IMR-90 (cell line): ENCODE data around the gene ZNF524. TPM values are rescaled to one million over a fixed set of nuclear protein-coding genes. Genes with fewer than 3 reads are reported as not detected.

Experiments
- ATAC-seq: fragments of 200-7000 bp; cut with Tn5 transposase; 2 replicates; pipeline ENCODE4 v1.9.1; 2020; ENCODE audit warnings: low read depth, mild to moderate bottlenecking, moderate library complexity
- BruUV-seq: library from RNA; stranded (reverse); fragments of 400-500 nt; replicated peaks from 2 replicates; lab custom pipeline; 2021; lab: Mats Ljungman, UMichigan
- CTCF ChIA-PET: fragments of 300-600 bp; formaldehyde crosslinking; extraction: SDS; loops from one replicate; lab custom pipeline; 2021; ENCODE audit warnings: antibody characterized with exemption; lab: Yijun Ruan, JAX
- POLR2A ChIA-PET: fragments of 300-600 bp; sonication (Branson Sonifier 250); formaldehyde crosslinking; loops from one replicate; lab custom pipeline; 2022; ENCODE audit warnings: antibody characterized with exemption; ENCODE audit not compliant: unreplicated experiment; lab: Charles Lee
- DNase-seq: peaks from one replicate; pipeline ENCODE4 v3.0.0; 2013
- H2AFZ ChIP-seq: replicated peaks from 2 replicates; pipeline ENCODE3; 2013; ENCODE audit warnings: low read length, mild to moderate bottlenecking; ENCODE audit not compliant: poor library complexity
- H2AK5ac ChIP-seq: 2 replicates; pipeline ENCODE4 v1.6.1; 2013; ENCODE audit warnings: low read depth, low read length, inconsistent platforms
- H2AK9ac ChIP-seq: replicated peaks from 2 replicates; pipeline ENCODE3; 2013; ENCODE audit warnings: mild to moderate bottlenecking, low read depth, low read length, moderate library complexity; ENCODE audit not compliant: poor library complexity
- H2BK120ac ChIP-seq: 2 replicates; pipeline ENCODE4 v1.6.1; 2013; ENCODE audit warnings: low read depth, low read length, inconsistent platforms
- H2BK15ac ChIP-seq: 3 replicates; pipeline ENCODE4 v1.6.1; 2013; ENCODE audit warnings: low read depth, low read length, inconsistent platforms
- H2BK20ac ChIP-seq: 2 replicates; pipeline ENCODE4 v1.6.1; 2013; ENCODE audit warnings: low read depth, mild to moderate bottlenecking, inconsistent platforms, low read length, moderate library complexity
- H2BK5ac ChIP-seq: 2 replicates; pipeline ENCODE4 v1.6.1; 2013; ENCODE audit warnings: mild to moderate bottlenecking, low read depth, low read length, inconsistent platforms; ENCODE audit not compliant: poor library complexity, severe bottlenecking
- H3K14ac ChIP-seq: replicated peaks from 2 replicates; pipeline ENCODE4 v1.6.1; 2013; ENCODE audit warnings: low read depth, low read length, inconsistent platforms
- H3K18ac ChIP-seq: 2 replicates; pipeline ENCODE4 v1.6.1; 2013; ENCODE audit warnings: low read depth, low read length, control low read depth
- H3K23ac ChIP-seq: 2 replicates; pipeline ENCODE4 v1.6.1; 2013; ENCODE audit warnings: low read depth, low read length, inconsistent platforms
- H3K27ac ChIP-seq: 2 replicates; pipeline ENCODE4 v1.5.1; 2013; ENCODE audit warnings: mild to moderate bottlenecking, control low read depth, low read length; ENCODE audit not compliant: insufficient read depth
- H3K27me3 ChIP-seq: 2 replicates; pipeline ENCODE4 v1.6.1; 2013; ENCODE audit warnings: low read length; ENCODE audit not compliant: control insufficient read depth, insufficient read depth
- H3K36me3 ChIP-seq: 2 replicates; pipeline ENCODE4 v1.6.1; 2013; ENCODE audit warnings: low read length, mixed read lengths; ENCODE audit not compliant: control insufficient read depth, insufficient read depth
- H3K4ac ChIP-seq: 2 replicates; pipeline ENCODE4 v1.6.1; 2013; ENCODE audit warnings: low read depth, low read length, inconsistent platforms
- H3K4me1 ChIP-seq: 2 replicates; pipeline ENCODE4 v1.6.1; 2013; ENCODE audit warnings: low read length, mixed read lengths; ENCODE audit not compliant: control insufficient read depth, insufficient read depth
- H3K4me2 ChIP-seq: 2 replicates; pipeline ENCODE4 v1.6.1; 2013; ENCODE audit warnings: low read depth, mild to moderate bottlenecking, control low read depth, low read length, moderate library complexity
- H3K4me3 ChIP-seq: 2 replicates; pipeline ENCODE4 v1.5.1; 2013; ENCODE audit warnings: low read depth, mild to moderate bottlenecking, control low read depth, low read length, moderate library complexity; ENCODE audit not compliant: insufficient read depth
- H3K56ac ChIP-seq: 2 replicates; pipeline ENCODE4 v1.6.1; 2013; ENCODE audit warnings: low read length, inconsistent platforms; ENCODE audit not compliant: insufficient read depth; ENCODE audit errors: extremely low read depth
- H3K79me1 ChIP-seq, 2 experiments: 2 replicates each; pipeline ENCODE4 v1.6.1; 2013; ENCODE audit warnings: low read length in 2 of 2, inconsistent platforms in 1 of 2, low read depth in 1 of 2
- H3K9ac ChIP-seq: 2 replicates; pipeline ENCODE4 v1.6.1; 2013; ENCODE audit warnings: low read depth, low read length, control low read depth
- H3K9me1 ChIP-seq: 2 replicates; pipeline ENCODE4 v1.6.1; 2013; ENCODE audit warnings: low read length, inconsistent platforms; ENCODE audit not compliant: insufficient read depth
- H3K9me3 ChIP-seq: 2 replicates; pipeline ENCODE4 v1.6.1; 2013; ENCODE audit warnings: low read length; ENCODE audit not compliant: control insufficient read depth, insufficient read depth
- H4K20me1 ChIP-seq: 2 replicates; pipeline ENCODE4 v1.6.1; 2013; ENCODE audit warnings: low read length, inconsistent platforms; ENCODE audit not compliant: insufficient read depth
- H4K5ac ChIP-seq: 2 replicates; pipeline ENCODE4 v1.6.1; 2013; ENCODE audit warnings: mild to moderate bottlenecking, low read depth, low read length, control low read depth
- H4K8ac ChIP-seq, 2 experiments: 2 replicates each; pipeline ENCODE4 v1.6.1; 2013; ENCODE audit warnings: low read depth in 2 of 2, low read length in 2 of 2, control low read depth in 1 of 2, inconsistent platforms in 1 of 2
- H4K91ac ChIP-seq: 2 replicates; pipeline ENCODE4 v1.6.1; 2013; ENCODE audit warnings: low read depth, low read length, inconsistent platforms; ENCODE audit not compliant: insufficient read depth
- BHLHE40 ChIP-seq: fragments of 150-350 bp; IDR thresholded peaks from 2 replicates; pipeline ENCODE4 v1.6.1; 2016; ENCODE audit warnings: mild to moderate bottlenecking, low read depth, low read length
- RAD21 ChIP-seq: IDR thresholded peaks from 2 replicates; pipeline ENCODE4 v1.6.1; 2012; ENCODE audit warnings: low read length, improper control_type of control experiment
- WGBS, 2 experiments: methylation state at CpG; one replicate each; pipeline versions ENCODE4 v1.1.5 to v1.1.7; 2013; ENCODE audit warnings: missing lambda C conversion rate in 2 of 2; ENCODE audit not compliant: insufficient read length in 1 of 2; ENCODE audit errors: extremely low coverage in 2 of 2; 5-methylcytosine and 5-hydroxymethylcytosine counted together
- dilution Hi-C: fragments of 300-500 bp; cut with HindIII; formaldehyde crosslinking; loops from one replicate; pipeline ENCODE4 v1.14.3; 2018; ENCODE audit warnings: low sequenced_read_pairs; ENCODE audit not compliant: unreplicated experiment
- in situ Hi-C: fragments of 300-500 bp; cut with MboI; formaldehyde crosslinking; loops from 3 replicates; pipeline ENCODE4 v1.14.3; 2019; ENCODE audit warnings: low sequenced_read_pairs, inconsistent platforms, mixed read lengths
- intact Hi-C: fragments of 100-400 bp; cut with micrococcal nuclease; formaldehyde crosslinking; loops from 2 replicates; pipeline ENCODE4 v1.10.0; 2022
- polyA plus RNA-seq, 3 experiments: library from polyadenylated mRNA; depleted of rRNA; stranded (reverse); fragments of >200 nt; gene quantifications; 2 replicates each; pipeline ENCODE4 v1.2.3, GENCODE V29; 2012; ENCODE audit warnings: low replicate concordance in 1 of 3
- total RNA-seq: library from RNA; depleted of rRNA; stranded (reverse); fragments of >200 nt; gene quantifications from 2 replicates; pipeline ENCODE4 v1.2.3, GENCODE V29; 2012

ZNF524 gene
- total and polyA plus RNA-seq, 2 of the 4 experiments (the other 2 are of a cell fraction) = 2.3 to 6.6 TPM

GRCh38 chr19:55586976-55587668, 13.0 kb upstream of the ZNF524 start:
- TF ChIP-seq RAD21 = no peak
- no peak for TF ChIP-seq BHLHE40
- dilution Hi-C loops (no loop called here), in situ Hi-C loops (no loop called here), intact Hi-C loops (no loop called here)
- CTCF ChIA-PET = interaction anchor here (0.6 to 1.0 kb wide), 2 partner anchors 19 to 178 kb away, joined by 3 read pairs; no protein-coding TSS in a partner anchor
- POLR2A ChIA-PET = no interaction called here
- H2AFZ ChIP-seq = peak overlapping the region; percentile 93
- no peak overlapping the region for H2BK20ac ChIP-seq
- 0 out of 2 replicates have a peak overlapping the region, but pooled peaks have one; percentile 67 for H3K14ac ChIP-seq
- H3K18ac ChIP-seq = no peak overlapping the region
- H2BK5ac ChIP-seq = no peak overlapping the region
- no peaks in the 10 kb centered on the region for H4K20me1 ChIP-seq
- H3K27me3 ChIP-seq = no peaks in the 10 kb centered on the region
- no peak overlapping the region for H4K5ac ChIP-seq
- no peaks in the 10 kb centered on the region for H3K9me3 ChIP-seq
- no peak overlapping the region for H3K56ac ChIP-seq
- H3K4me3 ChIP-seq = peak overlapping the region; percentile 26
- no peak overlapping the region for H2BK120ac ChIP-seq
- H3K4me1 ChIP-seq = peaks cover 10% of the 10 kb centered on the region
- peaks cover 7% of the 10 kb centered on the region for H3K36me3 ChIP-seq
- peak overlapping the region; percentile 24; the same call in 1 of the 2 replicates for H3K4ac ChIP-seq
- H2AK9ac ChIP-seq = peak overlapping the region; percentile 38
- 5% methylated on average over 4 of the region's 40 CpGs; no CpG with 5 or more reads in 1 of the 2 experiments for WGBS, 2 experiments
- no peak overlapping the region for H3K27ac ChIP-seq
- peak; percentile 84 for ATAC-seq
- BruUV-seq = no TSS peak
- H3K23ac ChIP-seq = peak overlapping the region; percentile 31; the same call in 1 of the 2 replicates
- DNase-seq = peak; percentile 86
- H4K8ac ChIP-seq = peak overlapping the region in 1 of 2 experiments; percentile 79; a peak in 3 of 4 replicates
- H4K91ac ChIP-seq = no peak overlapping the region; the same call in 1 of the 2 replicates
- no peak overlapping the region for H3K9ac ChIP-seq
- no peak overlapping the region for H2AK5ac ChIP-seq
- no peaks in the 10 kb centered on the region; a peak in 1 of 4 replicates for H3K79me1 ChIP-seq
- H2BK15ac ChIP-seq = no peak overlapping the region
- H3K4me2 ChIP-seq = peak overlapping the region; percentile 76
- peaks cover 3% of the 10 kb centered on the region for H3K9me1 ChIP-seq
